ENCODE results near the gene LCE1B. TPM values are rescaled to one million over a fixed set of nuclear protein-coding genes. Genes with fewer than 3 reads are reported as not detected.

LCE1B gene
- not detected in 2 replicates for total RNA-seq

- ATAC-seq (ENCODE audit: low read depth) (no peak), DNase-seq (no peak)
- no peak within 1 kb of the TSS for H3K27ac Mint-ChIP-seq
- CTCF ChIA-PET, result no interaction called here
- intact Hi-C loops (cut with micrococcal nuclease), result no loop called here
- H3K36me3 Mint-ChIP-seq (ENCODE audit: low read depth), result no peaks in the 10 kb centered on the region
- H3K9me3 Mint-ChIP-seq, result peaks cover 4% of the 10 kb centered on the region
- no peak within 1 kb of the TSS for H3K4me3 Mint-ChIP-seq
- peaks cover 4% of the 10 kb centered on the region for H3K27me3 Mint-ChIP-seq
- no peak for TF ChIP-seq CTCF (IDR thresholded peaks at IDR 0.05)
- no peaks in the 10 kb centered on the region for H3K4me1 Mint-ChIP-seq
- POLR2A ChIA-PET, result no interaction called here
Measured at GRCh38 chr1:152811671-152812070, at the start of gene LCE1B. TSS of gene LCE1B (plus strand) at chr1:152811971. CDS start at chr1:152812447, 476 bp downstream.

- TF ChIP-seq CTCF (IDR thresholded peaks at IDR 0.05), result no peak
- H3K36me3 Mint-ChIP-seq (ENCODE audit: low read depth), result no peaks in the 10 kb centered on the region
Measured at GRCh38 chr1:152768847-152769533, 42.8 kb upstream of the LCE1B start.

GRCh38 chr1:152770411-152770810, 41.4 kb upstream of the LCE1B start:
- H3K36me3 Mint-ChIP-seq (ENCODE audit: low read depth), result no peaks in the 10 kb centered on the region
- H3K27me3 Mint-ChIP-seq, result peaks cover 12% of the 10 kb centered on the region
- peaks cover 5% of the 10 kb centered on the region for H3K9me3 Mint-ChIP-seq
- ChIA-PET CTCF (no interaction called here), POLR2A (no interaction called here)
- no peak for DNase-seq
- no peak overlapping the region for H3K4me3 Mint-ChIP-seq
- intact Hi-C loops (cut with micrococcal nuclease), result no loop called here
- no peak overlapping the region for H3K27ac Mint-ChIP-seq
- no peak for TF ChIP-seq CTCF (IDR thresholded peaks at IDR 0.05)
- no peaks in the 10 kb centered on the region for H3K4me1 Mint-ChIP-seq
- ATAC-seq (ENCODE audit: low read depth), result no peak

More at GRCh38 chr1:152768847-152769533, 42.8 kb upstream of the LCE1B start:
- ChIA-PET CTCF (no interaction called here), POLR2A (no interaction called here)
- no peak overlapping the region for H3K27ac Mint-ChIP-seq
- no peak overlapping the region for H3K4me3 Mint-ChIP-seq
- H3K9me3 Mint-ChIP-seq, result peaks cover 5% of the 10 kb centered on the region
- ATAC-seq (ENCODE audit: low read depth) (no peak), DNase-seq (no peak)
- no peaks in the 10 kb centered on the region for H3K4me1 Mint-ChIP-seq
- intact Hi-C loops (cut with micrococcal nuclease), result no loop called here
- H3K27me3 Mint-ChIP-seq, result peaks cover 7% of the 10 kb centered on the region

- Mint-ChIP-seq H3K27me3 (peaks cover 24% of the 10 kb centered on the region), H3K9me3 (peaks cover 5% of the 10 kb centered on the region), H3K36me3 (ENCODE audit: low read depth) (no peaks in the 10 kb centered on the region), H3K4me1 (no peaks in the 10 kb centered on the region), H3K4me3 (no peak within 1 kb of the TSS), H3K27ac (no peak within 1 kb of the TSS)
- no peak for TF ChIP-seq CTCF (IDR thresholded peaks at IDR 0.05)
- no peak for DNase-seq
- ChIA-PET CTCF (no interaction called here), POLR2A (no interaction called here)
- ATAC-seq (ENCODE audit: low read depth), result no peak
- intact Hi-C loops (cut with micrococcal nuclease), result no loop called here
Measured at GRCh38 chr1:152774875-152775274, 36.9 kb upstream of the LCE1B start, which contains the start of gene LCE1F. TSS of gene LCE1F (plus strand) at chr1:152775140. CDS start at chr1:152776372, 1,232 bp downstream.

GRCh38 chr1:152776361-152776760, 35.4 kb upstream of the LCE1B start:
- intact Hi-C loops (cut with micrococcal nuclease), result no loop called here
- Mint-ChIP-seq H3K36me3 (ENCODE audit: low read depth) (no peaks in the 10 kb centered on the region), H3K4me3 (no peak overlapping the region), H3K27me3 (peaks cover 27% of the 10 kb centered on the region), H3K27ac (no peak overlapping the region), H3K9me3 (peaks cover 5% of the 10 kb centered on the region), H3K4me1 (no peaks in the 10 kb centered on the region)
- CTCF ChIA-PET, result no interaction called here
- ATAC-seq (ENCODE audit: low read depth) (no peak), DNase-seq (no peak)
- POLR2A ChIA-PET, result no interaction called here
- no peak for TF ChIP-seq CTCF (IDR thresholded peaks at IDR 0.05)

Measured in activated B cell treated with CpG ODN at 0.5 μM for 24 hours (primary cell).